ENCODE measurements around the gene SMC2.

GRCh38 chr9:104087894-104088293, 6.2 kb upstream of the SMC2 start:
- TF ChIP-seq CTCF (conservative IDR thresholded peaks at IDR 0.05) = no peak
- TF ChIP-seq ZFX (IDR thresholded peaks at IDR 0.05) = no peak

Data from C4-2B (cell line).